SK-N-MC (cell line): ENCODE data around the gene CBX5.
"Not testable (repeated sequence)": the region's sequence is repeated elsewhere in the genome, so short reads cannot be mapped to it uniquely, and the experiment has no call there.

ENCODE experiments used
- EZH2 ChIP-seq: fragments of 200-600 bp; sonication (generic); IDR thresholded peaks from one replicate; pipeline ENCODE4 v1.6.1; 2017; ENCODE audit warnings: antibody characterized with exemption
- FOXP2 ChIP-seq: optimal IDR thresholded peaks from 2 replicates; pipeline ENCODE3; 2011; ENCODE audit warnings: mild to moderate bottlenecking, moderate library complexity; ENCODE audit not compliant: insufficient read depth; ENCODE audit errors: extremely low read length, control extremely low read depth
- POLR2AphosphoS5 ChIP-seq: IDR thresholded peaks from 2 replicates; pipeline ENCODE4 v1.6.1; 2012; ENCODE audit warnings: mild to moderate bottlenecking, low read depth, low read length, borderline replicate concordance

- not testable (repeated sequence) for TF ChIP-seq EZH2, POLR2AphosphoS5, FOXP2
Measured at GRCh38 chr12:54312309-54312708, 32.4 kb upstream of the CBX5 start.
